Fibroblast of villous mesenchyme (primary cell): ENCODE results near the gene MGRN1. TPM values are rescaled to one million over a fixed set of nuclear protein-coding genes. Genes with fewer than 3 reads are reported as not detected.

Experiments used
- DNase-seq: peaks from one replicate; pipeline ENCODE4 v3.0.0-alpha.2; 2010; ENCODE audit warnings: low read depth
- H3K4me3 ChIP-seq: 2 replicates; pipeline ENCODE4 v1.5.1; 2011; ENCODE audit warnings: low read depth, mild to moderate bottlenecking, low read length
- total RNA-seq: library from RNA; depleted of rRNA; stranded (reverse); fragments of >200 nt; gene quantifications from 2 replicates; pipeline ENCODE4 v1.2.3, GENCODE V29; 2012
- TF ChIP-seq, protein P1 (sequence below): IDR thresholded peaks from 2 replicates; pipeline ENCODE4 v1.5.1; 2012; ENCODE audit warnings: low read depth, mild to moderate bottlenecking, low read length; ENCODE audit not compliant: insufficient read depth

MGRN1 gene
- total RNA-seq, 1 donor, result 43.2 TPM

DNA sequence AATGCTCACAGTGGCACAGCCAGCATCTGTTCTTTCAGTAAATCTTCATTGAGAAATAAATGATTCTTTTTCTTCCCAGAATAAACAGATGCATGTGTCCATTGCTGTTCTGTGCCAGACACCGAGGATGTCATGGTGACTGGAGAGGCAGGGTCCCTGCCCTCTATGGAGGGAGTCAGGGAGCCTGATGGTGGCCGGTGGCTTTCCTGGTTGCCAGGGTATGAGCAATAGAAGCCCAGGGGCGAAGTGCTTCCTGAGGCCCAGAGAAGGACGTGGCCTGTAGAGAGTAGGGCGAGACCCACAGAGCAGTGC is 38.8 kb downstream of the MGRN1 start:
- DNase-seq, result no peak
- TF ChIP-seq, protein P1, sequence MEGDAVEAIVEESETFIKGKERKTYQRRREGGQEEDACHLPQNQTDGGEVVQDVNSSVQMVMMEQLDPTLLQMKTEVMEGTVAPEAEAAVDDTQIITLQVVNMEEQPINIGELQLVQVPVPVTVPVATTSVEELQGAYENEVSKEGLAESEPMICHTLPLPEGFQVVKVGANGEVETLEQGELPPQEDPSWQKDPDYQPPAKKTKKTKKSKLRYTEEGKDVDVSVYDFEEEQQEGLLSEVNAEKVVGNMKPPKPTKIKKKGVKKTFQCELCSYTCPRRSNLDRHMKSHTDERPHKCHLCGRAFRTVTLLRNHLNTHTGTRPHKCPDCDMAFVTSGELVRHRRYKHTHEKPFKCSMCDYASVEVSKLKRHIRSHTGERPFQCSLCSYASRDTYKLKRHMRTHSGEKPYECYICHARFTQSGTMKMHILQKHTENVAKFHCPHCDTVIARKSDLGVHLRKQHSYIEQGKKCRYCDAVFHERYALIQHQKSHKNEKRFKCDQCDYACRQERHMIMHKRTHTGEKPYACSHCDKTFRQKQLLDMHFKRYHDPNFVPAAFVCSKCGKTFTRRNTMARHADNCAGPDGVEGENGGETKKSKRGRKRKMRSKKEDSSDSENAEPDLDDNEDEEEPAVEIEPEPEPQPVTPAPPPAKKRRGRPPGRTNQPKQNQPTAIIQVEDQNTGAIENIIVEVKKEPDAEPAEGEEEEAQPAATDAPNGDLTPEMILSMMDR, result no peak
- H3K4me3 ChIP-seq, result no peak overlapping the region

DNA sequence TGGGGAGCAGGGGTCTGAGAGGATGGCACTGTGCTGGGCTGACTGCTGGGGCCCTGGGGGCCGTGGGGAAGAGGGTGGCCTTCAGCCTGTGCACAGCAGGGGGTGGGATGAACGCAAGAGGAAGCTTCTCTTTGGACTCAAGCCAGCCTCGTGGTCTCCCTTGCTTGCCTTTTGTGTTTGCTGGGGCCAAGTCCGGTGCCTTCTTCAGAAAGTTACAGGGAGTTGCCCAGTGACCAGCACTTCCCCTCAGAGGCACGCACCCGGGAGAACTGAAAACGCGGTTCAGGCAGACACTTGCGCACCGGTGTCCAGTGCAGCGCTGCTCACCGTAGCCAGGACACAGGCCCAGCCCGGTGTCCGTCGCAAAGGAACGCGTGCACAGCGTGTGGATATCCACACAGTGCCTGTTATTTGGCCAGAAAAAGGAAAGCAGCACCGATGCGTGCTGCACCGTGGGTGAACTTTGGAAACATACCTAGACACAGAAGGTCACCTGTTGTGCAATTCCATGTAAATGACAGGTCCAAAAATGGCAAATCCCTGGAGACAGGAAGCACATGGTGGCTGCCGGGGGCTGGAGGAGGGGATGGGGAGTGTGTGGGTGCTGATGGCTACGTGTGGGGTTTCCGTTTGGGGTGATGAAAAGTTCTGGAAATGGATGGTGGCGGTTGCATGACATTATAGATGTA is 39.3 kb downstream of the MGRN1 start:
- peak; percentile 7 for DNase-seq
- TF ChIP-seq, protein P1, result no peak
- no peak overlapping the region for H3K4me3 ChIP-seq

DNA sequence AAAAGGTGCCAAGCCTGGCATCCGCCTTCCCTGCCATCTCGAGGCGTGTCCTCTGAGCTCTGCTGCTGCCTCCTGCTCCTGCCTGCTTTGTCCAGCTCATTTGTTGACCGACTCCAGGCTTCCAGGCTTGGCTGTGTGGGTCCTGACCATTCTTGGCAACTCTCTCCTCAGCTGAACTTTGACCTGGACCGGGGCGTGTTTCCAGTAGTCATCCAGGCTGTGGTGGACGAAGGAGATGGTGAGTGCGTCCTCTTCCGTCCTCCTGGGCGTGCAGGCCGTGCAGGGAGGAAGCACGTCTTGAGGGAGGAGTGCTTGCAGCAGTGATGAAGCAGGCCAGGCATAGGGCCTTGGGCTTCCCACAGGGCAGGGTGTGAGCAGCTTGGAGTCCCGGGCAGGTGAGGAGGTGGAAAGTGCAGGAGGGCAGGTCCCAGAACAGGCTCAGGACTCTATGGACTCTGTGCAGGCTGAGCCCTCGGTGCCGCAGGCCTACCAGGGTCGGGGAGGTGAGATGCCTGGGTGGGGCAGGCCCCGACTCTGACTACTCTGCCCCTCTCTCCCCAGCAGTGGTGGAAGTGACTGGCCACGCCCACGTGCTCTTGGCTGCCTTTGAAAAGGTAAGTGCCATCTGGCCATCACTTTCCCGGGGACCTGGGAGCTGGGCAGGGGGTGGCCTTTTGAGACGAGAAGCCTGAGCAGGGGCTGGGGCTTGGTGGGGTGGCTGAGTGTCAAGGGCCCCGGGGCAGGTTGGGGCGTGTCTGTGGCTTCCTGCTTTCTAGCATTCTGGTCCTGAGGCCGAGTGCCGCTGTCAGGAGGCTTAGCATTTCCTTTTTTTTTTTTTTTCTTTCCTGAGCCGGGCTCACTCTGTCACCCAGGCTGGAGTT is 40.2 kb downstream of the MGRN1 start:
- peak; percentile 48 for DNase-seq
- TF ChIP-seq, protein P1, result no peak
- H3K4me3 ChIP-seq, result no peak overlapping the region

DNA sequence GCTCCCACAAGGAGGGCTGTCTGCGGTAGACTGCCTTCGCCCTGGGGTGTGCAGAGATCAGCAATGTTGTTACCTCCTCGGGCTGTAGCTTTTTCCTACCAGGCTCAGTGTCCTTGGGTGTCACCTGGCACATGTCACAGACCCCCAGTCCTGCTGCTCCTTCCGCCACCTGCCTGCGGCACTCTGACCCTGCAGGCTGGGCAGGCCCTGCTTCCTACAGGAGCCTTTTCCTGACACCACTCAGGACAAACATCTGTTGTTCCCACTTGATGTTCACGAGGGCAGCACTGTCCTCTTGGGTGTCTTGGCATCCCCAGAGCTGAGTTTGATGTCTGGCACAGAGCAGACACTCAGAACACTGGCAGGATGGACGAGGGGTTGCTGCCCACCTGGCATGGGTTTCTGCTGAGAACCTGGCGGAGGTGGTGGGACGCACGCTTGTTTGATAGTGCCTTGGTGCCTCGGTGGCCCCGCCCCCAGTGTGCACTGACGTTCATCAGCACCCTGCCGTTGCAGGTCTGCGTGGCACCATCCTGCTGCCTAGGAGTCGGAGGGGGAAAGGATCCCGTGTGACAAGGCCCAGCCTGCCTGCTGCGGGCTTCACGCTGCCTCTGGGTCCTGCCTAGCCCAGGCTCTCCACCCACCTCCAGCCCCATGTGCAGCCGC is 42.0 kb downstream of the MGRN1 start:
- no peak overlapping the region for H3K4me3 ChIP-seq
- DNase-seq, result no peak
- TF ChIP-seq, protein P1, result no peak

DNA sequence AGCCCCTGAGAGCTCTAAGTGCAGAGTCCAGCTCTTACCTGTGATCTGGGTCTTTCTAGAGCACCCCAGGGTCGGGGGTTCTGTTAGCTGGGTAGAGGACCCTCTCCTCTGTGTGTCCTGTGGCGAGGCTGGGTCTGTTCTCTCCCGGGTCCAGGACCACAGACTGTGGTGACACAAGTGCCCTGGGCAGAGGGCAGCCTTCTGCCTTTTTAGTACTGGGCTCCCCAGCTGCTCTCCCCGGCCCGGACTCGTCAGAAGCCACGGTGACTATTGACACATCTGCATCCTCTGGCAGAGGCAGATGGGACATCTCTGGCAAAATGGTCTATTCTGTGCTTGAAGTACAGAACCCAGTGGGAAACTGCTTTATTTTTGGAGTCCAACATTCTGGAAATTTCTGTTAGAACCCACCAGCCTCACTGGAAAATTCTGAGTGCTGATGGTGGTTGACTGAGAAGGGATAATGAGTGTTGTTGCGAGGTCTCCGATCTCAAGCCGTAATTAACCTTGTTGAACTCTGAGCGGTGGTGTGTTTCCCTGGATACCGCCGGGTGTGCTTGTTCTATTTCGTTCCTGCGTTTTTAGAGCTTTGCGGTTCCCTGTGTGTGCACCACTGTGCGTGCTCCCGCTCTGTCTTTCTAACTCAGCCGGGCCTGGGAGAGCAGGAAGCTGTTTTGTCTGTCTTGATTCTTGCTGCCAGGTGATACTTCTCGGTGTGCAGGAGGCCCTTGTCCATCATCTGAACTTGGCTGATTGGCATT is 42.8 kb downstream of the MGRN1 start:
- TF ChIP-seq, protein P1, result no peak
- DNase-seq, result no peak
- H3K4me3 ChIP-seq, result no peak overlapping the region

DNA sequence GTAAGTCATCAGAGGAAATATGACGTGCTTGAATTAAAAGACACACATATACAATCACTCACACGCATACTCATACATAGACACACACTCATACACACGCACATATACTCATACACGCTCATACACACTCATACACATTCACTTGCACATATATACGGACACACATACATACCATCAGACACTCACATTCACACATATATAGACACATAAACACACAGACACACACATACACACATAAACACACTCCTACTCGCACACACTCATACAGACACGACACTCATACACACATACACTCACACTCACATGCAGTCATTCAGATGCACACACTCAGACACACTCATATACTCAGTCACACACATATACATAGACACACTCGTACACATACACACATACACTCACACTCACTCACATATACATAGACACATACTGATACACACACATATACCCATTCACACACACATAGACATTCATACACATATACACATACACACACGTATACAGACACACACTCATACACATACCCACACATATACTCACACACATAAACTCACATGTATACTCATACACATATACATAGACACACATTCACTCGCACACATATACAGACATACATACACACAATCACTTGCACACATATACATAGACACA is 43.8 kb downstream of the MGRN1 start:
- no peak overlapping the region for H3K4me3 ChIP-seq
- TF ChIP-seq, protein P1, result no peak
- no peak for DNase-seq
